T-helper 17 cell (primary cell): ENCODE results near the gene ZNF665. TPM values are rescaled to one million over a fixed set of nuclear protein-coding genes. Genes with fewer than 3 reads are reported as not detected.
"Not testable (repeated sequence)": the region's sequence is repeated elsewhere in the genome, so short reads cannot be mapped to it uniquely, and the experiment has no call there.

Experiments
- ATAC-seq: fragments of 150-1000 bp; cut with Tn5 transposase; 2 replicates; pipeline ENCODE4 v1.10.0; 2021; ENCODE audit warnings: mild to moderate bottlenecking, moderate library complexity
- DNase-seq, 3 donors: peaks; one replicate each; pipeline versions ENCODE4 v3.0.0 to v3.0.0-alpha.2; 2020 to 2021
- H3K9me3 ChIP-seq: one replicate; pipeline ENCODE4 v1.7.0; 2013; ENCODE audit warnings: low read length, mild to moderate bottlenecking; ENCODE audit not compliant: control insufficient read depth, poor library complexity, severe bottlenecking
- H3K27ac Mint-ChIP-seq: one replicate; pipeline ENCODE4 v1.8.0; 2022; ENCODE audit warnings: mild to moderate bottlenecking, moderate library complexity, mixed read lengths
- H3K27me3 Mint-ChIP-seq: one replicate; pipeline ENCODE4 v1.8.0; 2022; ENCODE audit warnings: mixed read lengths
- H3K36me3 Mint-ChIP-seq: one replicate; pipeline ENCODE4 v1.8.0; 2022; ENCODE audit warnings: low read depth, mixed read lengths
- H3K4me1 Mint-ChIP-seq: one replicate; pipeline ENCODE4 v1.8.0; 2022; ENCODE audit warnings: mild to moderate bottlenecking, mixed read lengths
- H3K4me3 Mint-ChIP-seq: one replicate; pipeline ENCODE4 v1.8.0; 2022; ENCODE audit warnings: mild to moderate bottlenecking, moderate library complexity, mixed read lengths
- total RNA-seq, 4 donors: library from RNA in 2 of 4; stranded (reverse) in 2 of 4; gene quantifications; one replicate each; pipeline ENCODE4 v1.2.3 and lab custom pipeline; 2022 to 2026

The ZNF665 gene
- total RNA-seq (1 to 10 TPM in 1 of 2 donors, under 1 TPM in 1; 0.78 to 2.4 TPM), total RNA-seq (lab: John Stamatoyannopoulos, UW) (1.7 to 3.7 reads per million in 2 donors)

- H3K9me3 ChIP-seq, result no peaks in the 10 kb centered on the region
- DNase-seq (peak; percentile 47 to 64 (median 58)), ATAC-seq (peak; percentile 39)
- peak within 1 kb of the TSS; percentile 64 for H3K27ac Mint-ChIP-seq
- H3K4me1 Mint-ChIP-seq, result peaks cover 2% of the 10 kb centered on the region
- no peaks in the 10 kb centered on the region for H3K27me3 Mint-ChIP-seq
- peaks cover 3% of the 10 kb centered on the region for H3K36me3 Mint-ChIP-seq
- H3K4me3 Mint-ChIP-seq, result peak within 1 kb of the TSS; percentile 85
Measured at GRCh38 chr19:53192771-53193534, at the start of gene ZNF665. Gene ZNF665, minus strand, starts transcription at chr19:53193358. Its CDS starts 10,460 bp downstream, at chr19:53182898.

DNA sequence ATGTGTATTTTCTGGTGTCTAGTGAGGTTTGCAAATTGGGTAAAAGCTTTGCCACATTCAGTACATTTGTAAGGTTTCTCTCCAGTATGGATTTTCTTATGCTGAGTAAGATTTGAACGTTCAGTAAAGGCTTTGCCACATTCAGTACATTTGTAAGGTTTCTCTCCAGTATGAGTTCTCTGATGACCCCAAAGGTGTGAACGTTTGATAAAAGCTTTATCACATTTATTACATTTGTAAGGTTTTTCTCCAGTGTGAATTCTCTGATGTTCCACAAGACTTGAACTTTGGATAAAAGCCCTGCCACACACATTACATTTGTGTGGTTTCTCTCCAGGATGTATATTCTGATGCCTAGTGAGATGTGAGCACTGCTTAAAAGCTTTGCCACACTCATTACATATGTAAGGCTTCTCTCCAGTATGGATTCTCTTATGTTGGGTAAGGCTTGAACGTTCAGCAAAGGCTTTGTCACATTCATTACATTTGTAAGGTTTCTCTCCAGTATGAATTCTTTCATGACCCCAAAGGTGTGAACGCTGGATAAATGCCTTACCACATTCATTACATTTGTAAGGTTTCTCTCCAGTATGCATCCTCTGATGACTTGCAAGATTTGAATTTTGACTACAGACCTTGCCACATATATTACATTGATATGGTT lies 44.1 kb upstream of the ZNF665 start:
- peaks cover 20% of the 10 kb centered on the region for H3K9me3 ChIP-seq

DNA sequence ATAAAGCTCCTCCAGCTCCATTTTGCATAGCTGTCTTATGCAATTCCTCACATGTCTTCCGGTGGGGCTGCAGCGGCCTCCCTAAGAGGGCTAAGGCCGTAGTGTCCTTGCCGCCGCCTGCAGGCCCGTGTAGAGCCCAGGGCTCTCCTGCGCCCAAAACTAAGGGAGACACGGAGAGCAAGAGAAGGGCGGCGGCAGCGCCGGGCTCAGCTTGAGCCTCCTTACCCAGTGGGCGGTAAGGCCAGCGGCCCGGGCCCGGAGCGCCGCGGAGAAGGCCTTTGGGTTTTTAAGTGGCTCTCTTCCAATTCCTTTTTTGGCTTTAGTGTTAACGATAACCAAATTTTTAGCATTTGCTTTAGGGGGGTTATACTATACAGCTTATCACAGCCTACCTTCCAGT lies 31.4 kb upstream of the ZNF665 start:
- no peak overlapping the region for H3K27ac Mint-ChIP-seq
- no peak for DNase-seq
- peaks cover 13% of the 10 kb centered on the region for H3K9me3 ChIP-seq
- no peaks in the 10 kb centered on the region for H3K27me3 Mint-ChIP-seq
- H3K36me3 Mint-ChIP-seq, result peaks cover 2% of the 10 kb centered on the region
- ATAC-seq, result no peak
- H3K4me1 Mint-ChIP-seq, result no peaks in the 10 kb centered on the region
- no peak overlapping the region for H3K4me3 Mint-ChIP-seq

More for the DNA sequence above, 44.1 kb upstream of the ZNF665 start:
- Mint-ChIP-seq H3K27me3 (no peaks in the 10 kb centered on the region), H3K36me3 (peaks cover 3% of the 10 kb centered on the region), H3K4me1 (no peaks in the 10 kb centered on the region), H3K27ac (no peak overlapping the region), H3K4me3 (no peak overlapping the region)
- DNase-seq (no peak), ATAC-seq (no peak)

DNA sequence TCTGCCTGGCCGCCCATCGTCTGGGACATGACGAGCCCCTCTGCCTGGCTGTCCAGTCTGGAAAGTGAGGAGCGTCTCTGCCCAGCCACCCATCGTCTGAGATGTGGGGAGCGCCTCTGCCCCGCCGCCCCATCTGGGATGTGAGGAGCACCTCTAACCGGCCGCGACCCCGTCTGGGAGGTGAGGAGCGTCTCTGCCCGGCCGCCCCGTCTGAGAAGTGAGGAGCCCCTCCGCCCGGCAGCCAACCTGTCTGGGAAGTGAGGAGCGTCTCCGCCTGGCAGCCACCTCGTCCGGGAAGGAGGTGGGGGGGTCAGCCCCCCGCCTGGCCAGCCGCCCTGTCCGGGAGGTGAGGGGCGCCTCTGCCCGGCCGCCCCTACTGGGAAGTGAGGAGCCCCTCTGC lies 29.6 kb upstream of the ZNF665 start:
- H3K27me3 Mint-ChIP-seq, DNase-seq, H3K36me3 Mint-ChIP-seq, H3K27ac Mint-ChIP-seq, ATAC-seq, H3K4me1 Mint-ChIP-seq, H3K4me3 Mint-ChIP-seq: not testable (repeated sequence)
- H3K9me3 ChIP-seq, result peaks cover 17% of the 10 kb centered on the region

DNA sequence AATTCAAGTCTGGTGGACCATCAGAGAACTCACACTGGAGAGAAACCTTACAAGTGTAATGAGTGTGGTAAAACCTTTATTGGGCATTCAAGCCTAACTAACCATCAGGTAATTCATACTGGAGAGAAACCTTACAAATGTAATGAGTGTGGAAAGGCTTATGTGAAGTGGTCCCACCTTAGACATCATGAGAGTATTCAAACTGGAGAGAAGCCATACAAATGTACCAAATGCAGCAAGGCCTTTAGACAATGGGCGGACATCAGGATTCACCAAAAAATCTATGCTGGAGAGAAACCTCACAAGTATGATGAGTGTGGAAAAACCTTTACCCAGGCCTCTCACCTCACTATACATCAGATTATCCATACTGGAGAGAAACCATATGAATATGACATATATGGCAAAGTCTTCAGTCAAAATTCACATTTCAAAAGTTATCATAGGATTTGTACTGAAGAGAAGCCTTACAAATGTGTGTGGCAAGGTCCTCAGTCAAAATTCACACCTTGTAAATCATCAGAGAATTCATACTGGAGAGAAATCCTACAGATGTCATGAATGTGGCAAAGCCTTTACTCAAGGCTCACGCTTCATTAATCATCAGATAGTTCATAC lies 19.7 kb upstream of the ZNF665 start:
- H3K27me3 Mint-ChIP-seq, result no peaks in the 10 kb centered on the region
- no peak overlapping the region for H3K4me3 Mint-ChIP-seq
- no peaks in the 10 kb centered on the region for H3K4me1 Mint-ChIP-seq

DNA sequence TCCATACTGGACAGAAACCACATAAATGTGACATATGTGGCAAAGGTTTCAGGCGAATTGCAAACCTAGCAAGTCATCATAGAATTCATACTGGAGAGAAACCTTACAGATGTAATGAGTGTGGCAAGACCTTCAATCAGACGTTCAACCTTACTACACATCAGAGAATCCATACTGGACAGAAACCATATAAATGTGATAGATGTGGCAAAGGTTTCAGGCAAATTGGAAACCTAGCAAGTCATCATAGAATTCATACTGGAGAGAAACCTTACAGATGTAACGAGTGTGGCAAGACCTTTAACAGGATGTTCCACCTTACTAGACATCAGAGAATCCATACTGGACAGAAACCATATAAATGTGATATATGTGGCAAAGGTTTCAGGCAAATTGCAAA lies 18.4 kb upstream of the ZNF665 start:
- H3K4me3 Mint-ChIP-seq, H3K27ac Mint-ChIP-seq, H3K4me1 Mint-ChIP-seq, H3K27me3 Mint-ChIP-seq, ATAC-seq, DNase-seq: not testable (repeated sequence)
- H3K36me3 Mint-ChIP-seq, result peaks cover 10% of the 10 kb centered on the region
- H3K9me3 ChIP-seq, result peaks cover 43% of the 10 kb centered on the region

More for the DNA sequence above, 19.7 kb upstream of the ZNF665 start:
- Mint-ChIP-seq H3K36me3 (peaks cover 7% of the 10 kb centered on the region), H3K27ac (no peak overlapping the region)
- DNase-seq (no peak), ATAC-seq (no peak)
- peaks cover 43% of the 10 kb centered on the region for H3K9me3 ChIP-seq

- peaks cover 2% of the 10 kb centered on the region for H3K9me3 ChIP-seq
- peak; percentile 90 to 96 (median 96) for DNase-seq
- peak overlapping the region; percentile 92 for H3K4me3 Mint-ChIP-seq
- peak overlapping the region; percentile 95 for H3K27ac Mint-ChIP-seq
- ATAC-seq, result peak; percentile 91
- peaks cover 6% of the 10 kb centered on the region for H3K36me3 Mint-ChIP-seq
- H3K4me1 Mint-ChIP-seq, result peaks cover 2% of the 10 kb centered on the region
- no peaks in the 10 kb centered on the region for H3K27me3 Mint-ChIP-seq
Measured at GRCh38 chr19:53196777-53197396, 3.7 kb upstream of the ZNF665 start.

GRCh38 chr19:53195265-53195903 lies 2.2 kb upstream of the ZNF665 start:
- no peak overlapping the region for H3K4me3 Mint-ChIP-seq
- H3K36me3 Mint-ChIP-seq, result peaks cover 6% of the 10 kb centered on the region
- DNase-seq, result peak; percentile 21 to 54 (median 54)
- peaks cover 2% of the 10 kb centered on the region for H3K4me1 Mint-ChIP-seq
- H3K9me3 ChIP-seq, result peaks cover 2% of the 10 kb centered on the region
- no peak overlapping the region for H3K27ac Mint-ChIP-seq
- ATAC-seq, result peak; percentile 50
- H3K27me3 Mint-ChIP-seq, result no peaks in the 10 kb centered on the region

DNA sequence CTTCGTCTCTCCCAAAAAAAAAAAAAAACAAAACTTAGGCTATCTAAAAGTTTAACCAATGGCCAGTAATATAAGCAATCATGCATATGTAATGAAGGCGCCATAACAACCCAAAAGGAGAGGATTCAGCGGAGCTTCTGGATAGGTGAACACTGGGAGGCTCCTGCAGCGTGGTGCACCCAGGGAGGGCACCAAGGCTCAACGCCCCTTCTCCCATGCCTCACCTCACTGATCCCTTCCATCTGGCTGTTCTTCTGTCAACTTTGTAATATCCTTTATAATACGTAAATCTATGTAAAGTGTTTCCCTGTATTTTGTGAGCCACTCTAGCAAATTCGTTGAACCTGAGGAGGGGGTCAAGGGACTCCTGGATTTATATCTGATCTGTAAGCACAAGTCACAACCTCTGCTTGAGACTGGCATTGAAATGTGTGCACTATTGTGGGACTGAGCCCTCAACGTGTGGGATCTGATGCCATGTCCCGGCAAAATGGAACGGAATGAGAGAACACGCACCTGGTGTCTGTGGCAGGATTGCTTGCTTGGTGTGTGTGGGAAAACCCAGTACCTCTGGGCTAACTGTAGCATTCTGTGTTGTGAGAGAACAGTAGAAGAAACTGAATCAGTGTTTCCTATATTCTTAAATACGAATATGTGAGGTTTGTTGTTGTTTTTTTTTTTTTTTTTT lies 521 bp upstream of the ZNF665 start:
- H3K27ac Mint-ChIP-seq, result peak overlapping the region; percentile 64
- peaks cover 3% of the 10 kb centered on the region for H3K36me3 Mint-ChIP-seq

GRCh38 chr19:53190253-53190652 lies 2.9 kb downstream of the ZNF665 start:
- no peak overlapping the region for H3K4me3 Mint-ChIP-seq
- H3K4me1 Mint-ChIP-seq, result peaks cover 2% of the 10 kb centered on the region
- DNase-seq (no peak), ATAC-seq (no peak)
- H3K9me3 ChIP-seq, result no peaks in the 10 kb centered on the region
- no peak overlapping the region for H3K27ac Mint-ChIP-seq
- H3K36me3 Mint-ChIP-seq, result peaks cover 5% of the 10 kb centered on the region
- H3K27me3 Mint-ChIP-seq, result no peaks in the 10 kb centered on the region

More for the DNA sequence above, 521 bp upstream of the ZNF665 start:
- no peak for DNase-seq
- ATAC-seq, result no peak
- H3K9me3 ChIP-seq, result no peaks in the 10 kb centered on the region
- Mint-ChIP-seq H3K27me3 (no peaks in the 10 kb centered on the region), H3K4me1 (peaks cover 2% of the 10 kb centered on the region), H3K4me3 (peak overlapping the region; percentile 85)

- H3K27me3 Mint-ChIP-seq, H3K36me3 Mint-ChIP-seq, ATAC-seq, H3K4me1 Mint-ChIP-seq, H3K9me3 ChIP-seq, H3K27ac Mint-ChIP-seq, DNase-seq, H3K4me3 Mint-ChIP-seq: not testable (repeated sequence)
Measured at GRCh38 chr19:53189691-53190198, 3.4 kb downstream of the ZNF665 start.
